ENCODE results near the gene CRYGD.

DNA sequence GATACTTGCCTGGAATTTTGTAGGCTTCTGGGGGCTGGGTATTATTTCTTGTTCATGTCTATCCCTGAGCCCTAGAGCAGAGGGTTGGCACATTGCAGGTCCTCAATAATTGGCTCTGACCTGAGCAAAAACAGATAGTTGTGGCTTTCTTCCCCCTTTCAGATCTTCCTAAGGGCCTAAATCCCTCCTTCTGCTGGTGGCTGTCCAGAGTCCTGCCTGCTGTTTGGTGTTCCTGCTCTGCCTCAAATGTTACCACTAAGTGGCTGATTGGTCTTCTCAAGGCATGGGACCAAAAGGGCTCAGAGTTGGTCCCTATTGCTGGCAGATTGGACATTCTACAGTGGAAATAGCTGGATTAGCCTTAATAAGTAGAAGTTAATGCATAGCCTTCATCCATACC lies 22.7 kb upstream of the CRYGD start:
- TF ChIP-seq CTCF (IDR thresholded peaks at IDR 0.05) (no peak), POLR2A (IDR thresholded peaks at IDR 0.05) (no peak), EP300 (IDR thresholded peaks at IDR 0.05) (no peak)
